Endothelial cell of umbilical vein (primary cell): ENCODE results near the gene AFAP1L2. TPM values are rescaled to one million over a fixed set of nuclear protein-coding genes. Genes with fewer than 3 reads are reported as not detected.

Source experiments
- BruUV-seq: library from RNA; stranded (reverse); fragments of 400-500 nt; replicated peaks from 2 replicates; lab custom pipeline; 2021; lab: Mats Ljungman, UMichigan
- CTCF ChIA-PET: fragments of 300-600, 350-600 bp; sonication (Branson Sonifier 250); formaldehyde crosslinking; loops from one replicate; lab custom pipeline; 2021; ENCODE audit warnings: antibody characterized with exemption, inconsistent platforms; lab: Charles Lee
- POLR2A ChIA-PET: fragments of 300-600, 350-600 bp; sonication (Branson Sonifier 250); formaldehyde crosslinking; loops from one replicate; lab custom pipeline; 2021; ENCODE audit warnings: antibody characterized with exemption, inconsistent platforms; lab: Charles Lee
- DNase-seq: peaks from one replicate; pipeline ENCODE4 v3.0.0-alpha.2; 2011; ENCODE audit warnings: low read depth, low spot score
- FAIRE-seq: peaks from 2 replicates; lab custom pipeline; 2011; peaks lifted over from hg19 to GRCh38; lab: Jason Lieb, UNC
- H2AFZ ChIP-seq: 2 replicates; pipeline ENCODE4 v1.6.0; 2012; ENCODE audit warnings: low read depth, low read length, control low read depth, inconsistent platforms
- H3K27ac ChIP-seq: 2 replicates; pipeline ENCODE4 v1.5.1; 2011; ENCODE audit warnings: low read depth, mild to moderate bottlenecking, control low read depth, low read length, moderate library complexity; ENCODE audit not compliant: insufficient read depth
- H3K27me3 ChIP-seq, 2 experiments: 2 replicates each; pipeline versions ENCODE4 v1.6.0 to v1.6.1; 2011; ENCODE audit warnings: low read length in 2 of 2, mixed read lengths in 1 of 2; ENCODE audit not compliant: control insufficient read depth in 2 of 2, insufficient read depth in 2 of 2
- H3K36me3 ChIP-seq, 2 experiments: 2 replicates in 1 of 2; 3 replicates in 1 of 2; pipeline ENCODE4 v1.5.1; 2011; ENCODE audit warnings: low read length in 2 of 2, mild to moderate bottlenecking in 1 of 2, moderate library complexity in 1 of 2; ENCODE audit not compliant: control insufficient read depth in 2 of 2, insufficient read depth in 2 of 2; ENCODE audit errors: extremely low read depth in 1 of 2
- H3K4me1 ChIP-seq: 3 replicates; pipeline ENCODE4 v1.5.1; 2011; ENCODE audit warnings: mild to moderate bottlenecking, low read length; ENCODE audit not compliant: control insufficient read depth, insufficient read depth; ENCODE audit errors: extremely low read depth
- H3K4me2 ChIP-seq: 2 replicates; pipeline ENCODE4 v1.6.1; 2011; ENCODE audit warnings: low read length, control low read depth, mixed read lengths; ENCODE audit not compliant: insufficient read depth
- H3K4me3 ChIP-seq, 3 experiments: fragments of 200-600 bp in 1 of 3; sonication (generic), shearing (Covaris generic) in 1 of 3; replicated peaks in 1 of 3; 2 replicates each; pipeline ENCODE4 v1.5.1; 2011 to 2016; ENCODE audit warnings: control low read depth in 3 of 3, low read length in 3 of 3, mild to moderate bottlenecking in 2 of 3, inconsistent platforms in 1 of 3, low read depth in 1 of 3, moderate library complexity in 1 of 3; ENCODE audit not compliant: insufficient read depth in 1 of 3
- H3K79me2 ChIP-seq: 2 replicates; pipeline ENCODE4 v1.6.0; 2012; ENCODE audit warnings: low read length, inconsistent platforms; ENCODE audit not compliant: control insufficient read depth, insufficient read depth
- H3K9ac ChIP-seq: replicated peaks from 2 replicates; pipeline ENCODE3; 2011; ENCODE audit warnings: low read length, control low read depth; ENCODE audit not compliant: insufficient read depth; ENCODE audit errors: extremely low read depth
- H3K9me1 ChIP-seq: replicated peaks from 3 replicates; pipeline ENCODE4 v1.6.0; 2011; ENCODE audit warnings: mild to moderate bottlenecking, low read length; ENCODE audit not compliant: control insufficient read depth, insufficient read depth; ENCODE audit errors: extremely low read depth
- H3K9me3 ChIP-seq: replicated peaks from 2 replicates; pipeline ENCODE4 v1.5.1; 2012; ENCODE audit warnings: low read length, inconsistent platforms; ENCODE audit not compliant: control insufficient read depth, insufficient read depth
- H4K20me1 ChIP-seq: replicated peaks from 2 replicates; pipeline ENCODE3; 2011; ENCODE audit warnings: mild to moderate bottlenecking, low read length; ENCODE audit not compliant: control insufficient read depth, insufficient read depth; ENCODE audit errors: extremely low read depth
- EZH2 ChIP-seq: IDR thresholded peaks from 2 replicates; pipeline ENCODE4 v1.6.1; 2012; ENCODE audit warnings: borderline replicate concordance, low read depth, mild to moderate bottlenecking, moderate library complexity, low read length, inconsistent platforms; ENCODE audit not compliant: severe bottlenecking
- FOS ChIP-seq: IDR thresholded peaks from 2 replicates; pipeline ENCODE4 v1.6.1; 2011; ENCODE audit warnings: mild to moderate bottlenecking, low read length, moderate library complexity, borderline replicate concordance; ENCODE audit not compliant: insufficient read depth
- GATA2 ChIP-seq: IDR thresholded peaks from 2 replicates; pipeline ENCODE4 v1.7.0; 2011; ENCODE audit warnings: low read depth, mild to moderate bottlenecking, moderate library complexity, mixed read lengths, low read length; ENCODE audit not compliant: insufficient read length, insufficient read depth
- JUN ChIP-seq: IDR thresholded peaks from 2 replicates; pipeline ENCODE4 v1.6.1; 2011; ENCODE audit warnings: borderline replicate concordance, low read depth; ENCODE audit not compliant: insufficient read length, insufficient read depth
- MYC ChIP-seq: IDR thresholded peaks from one replicate; pipeline ENCODE4 v1.6.1; 2011; ENCODE audit warnings: mild to moderate bottlenecking, low read depth, low read length
- POLR2A ChIP-seq: IDR thresholded peaks from 2 replicates; pipeline ENCODE4 v1.6.1; 2012; ENCODE audit warnings: low read depth, mild to moderate bottlenecking, control low read depth, low read length
- POLR2AphosphoS5 ChIP-seq: IDR thresholded peaks from 2 replicates; pipeline ENCODE4 v1.6.1; 2012; ENCODE audit warnings: low read depth, mild to moderate bottlenecking, control low read depth, low read length, moderate library complexity; ENCODE audit not compliant: insufficient read depth
- dilution Hi-C: fragments of 300-500 bp; cut with MboI; formaldehyde crosslinking; loops from one replicate; pipeline ENCODE4 v1.15.0; 2019; ENCODE audit warnings: low sequenced_read_pairs; ENCODE audit not compliant: extremely low pct_ligation_motif_present
- intact Hi-C: fragments of 100-400 bp; cut with micrococcal nuclease; formaldehyde crosslinking; loops from one replicate; pipeline ENCODE4 v1.10.0; 2022
- polyA plus RNA-seq, 4 experiments: library from polyadenylated mRNA; depleted of rRNA in 3 of 4; stranded (reverse) in 3 of 4; unstranded in 1 of 4; fragments of >200 nt; gene quantifications; 2 replicates each; pipeline versions ENCODE4 v1.2.1 to v1.2.3, GENCODE V29; 2011 to 2012; ENCODE audit warnings: missing spikeins in 1 of 4
- total RNA-seq: library from RNA; stranded (reverse); gene quantifications from 2 replicates; pipeline ENCODE4 v1.2.3, GENCODE V29; 2021
- TF ChIP-seq, protein P1 (sequence below), 2 donors: IDR thresholded peaks; 1 replicate in 1 of 2; 2 replicates in 1 of 2; pipeline ENCODE4 v1.5.1; 2011; ENCODE audit warnings: low read length in 2 of 2, mild to moderate bottlenecking in 2 of 2, moderate library complexity in 2 of 2, control low read depth in 1 of 2, inconsistent platforms in 1 of 2, low read depth in 1 of 2; ENCODE audit not compliant: insufficient read depth in 1 of 2; ENCODE audit errors: extremely low read depth in 1 of 2
- TF ChIP-seq, protein P2 (sequence below): IDR thresholded peaks from 2 replicates; pipeline ENCODE4 v1.6.1; 2011; ENCODE audit not compliant: insufficient read depth, insufficient read length

The AFAP1L2 gene
- total and polyA plus RNA-seq, 2 donors (not counting 3 experiments of a cell fraction or from before 2014, with no cell fraction given) = 0.90 to 4.1 TPM

- no peaks in the 10 kb centered on the region for H3K36me3 ChIP-seq
- no peak overlapping the region for H2AFZ ChIP-seq
- no peaks in the 10 kb centered on the region for H4K20me1 ChIP-seq
- H3K79me2 ChIP-seq = no peaks in the 10 kb centered on the region
- ChIA-PET CTCF (interaction anchor here (1.4 kb wide), 1 partner anchor 64 kb away, joined by 6 read pairs; no protein-coding TSS in a partner anchor), POLR2A (no interaction called here)
- intact Hi-C loops = no loop called here
- no peak overlapping the region for H3K4me2 ChIP-seq
- peaks cover 4 to 15% of the 10 kb centered on the region in 2 experiments for H3K27me3 ChIP-seq
- no peaks in the 10 kb centered on the region for H3K9me1 ChIP-seq
- no peak for TF ChIP-seq FOS
- no peak for TF ChIP-seq EZH2
- no peak for TF ChIP-seq POLR2AphosphoS5
- TF ChIP-seq, protein P1, sequence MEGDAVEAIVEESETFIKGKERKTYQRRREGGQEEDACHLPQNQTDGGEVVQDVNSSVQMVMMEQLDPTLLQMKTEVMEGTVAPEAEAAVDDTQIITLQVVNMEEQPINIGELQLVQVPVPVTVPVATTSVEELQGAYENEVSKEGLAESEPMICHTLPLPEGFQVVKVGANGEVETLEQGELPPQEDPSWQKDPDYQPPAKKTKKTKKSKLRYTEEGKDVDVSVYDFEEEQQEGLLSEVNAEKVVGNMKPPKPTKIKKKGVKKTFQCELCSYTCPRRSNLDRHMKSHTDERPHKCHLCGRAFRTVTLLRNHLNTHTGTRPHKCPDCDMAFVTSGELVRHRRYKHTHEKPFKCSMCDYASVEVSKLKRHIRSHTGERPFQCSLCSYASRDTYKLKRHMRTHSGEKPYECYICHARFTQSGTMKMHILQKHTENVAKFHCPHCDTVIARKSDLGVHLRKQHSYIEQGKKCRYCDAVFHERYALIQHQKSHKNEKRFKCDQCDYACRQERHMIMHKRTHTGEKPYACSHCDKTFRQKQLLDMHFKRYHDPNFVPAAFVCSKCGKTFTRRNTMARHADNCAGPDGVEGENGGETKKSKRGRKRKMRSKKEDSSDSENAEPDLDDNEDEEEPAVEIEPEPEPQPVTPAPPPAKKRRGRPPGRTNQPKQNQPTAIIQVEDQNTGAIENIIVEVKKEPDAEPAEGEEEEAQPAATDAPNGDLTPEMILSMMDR (IDR thresholded peaks at IDR 0.05; ENCODE audit: extremely low read depth in 1 of 2, insufficient read depth in 1 of 2, low read depth in 1 of 2, low read length in 2 of 2) = no peak
- TF ChIP-seq JUN = no peak
- no peak for TF ChIP-seq GATA2
- no peak for TF ChIP-seq POLR2A
- TF ChIP-seq MYC = no peak
- TF ChIP-seq, protein P2, sequence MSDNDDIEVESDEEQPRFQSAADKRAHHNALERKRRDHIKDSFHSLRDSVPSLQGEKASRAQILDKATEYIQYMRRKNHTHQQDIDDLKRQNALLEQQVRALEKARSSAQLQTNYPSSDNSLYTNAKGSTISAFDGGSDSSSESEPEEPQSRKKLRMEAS = no peak
- H3K9ac ChIP-seq = no peak overlapping the region
- no peaks in the 10 kb centered on the region for H3K9me3 ChIP-seq
- no TSS peak for BruUV-seq
- no peak overlapping the region for H3K27ac ChIP-seq
- H3K4me3 ChIP-seq = no peak overlapping the region
- FAIRE-seq (no peak), DNase-seq (no peak)
- peaks cover 16% of the 10 kb centered on the region for H3K4me1 ChIP-seq
- dilution Hi-C loops = no loop called here
These were observed 36.3 kb downstream of the AFAP1L2 start for GRCh38 chr10:114368057-114368391.
